Activated CD4-positive, alpha-beta memory T cell treated with anti-CD3 and anti-CD28 coated beads for 36 hours (primary cell): Measurements from ENCODE around the gene AKAP8L. TPM values are rescaled to one million over a fixed set of nuclear protein-coding genes. Genes with fewer than 3 reads are reported as not detected.
"Not testable (repeated sequence)": the region's sequence is repeated elsewhere in the genome, so short reads cannot be mapped to it uniquely, and the experiment has no call there.

Experiments used
- CTCF ChIA-PET: fragments of 350-600 bp; sonication (Branson Sonifier 250); formaldehyde crosslinking; loops from one replicate; lab custom pipeline; 2021; ENCODE audit warnings: antibody characterized with exemption, inconsistent platforms; lab: Charles Lee
- POLR2A ChIA-PET: fragments of 350-600 bp; sonication (Branson Sonifier 250); formaldehyde crosslinking; loops from one replicate; lab custom pipeline; 2021; ENCODE audit warnings: antibody characterized with exemption; lab: Charles Lee
- DNase-seq: peaks from one replicate; pipeline ENCODE4 v3.0.0-alpha.2; 2020
- H3K27ac Mint-ChIP-seq: one replicate; pipeline ENCODE4 v1.8.0; 2021; ENCODE audit warnings: mixed read lengths
- H3K27me3 Mint-ChIP-seq: one replicate; pipeline ENCODE4 v1.8.0; 2021; ENCODE audit warnings: mixed read lengths
- H3K36me3 Mint-ChIP-seq: one replicate; pipeline ENCODE4 v1.8.0; 2021; ENCODE audit warnings: mixed read lengths
- H3K4me1 Mint-ChIP-seq: one replicate; pipeline ENCODE4 v1.8.0; 2021; ENCODE audit warnings: low read depth, mixed read lengths
- H3K4me3 Mint-ChIP-seq: one replicate; pipeline ENCODE4 v1.8.0; 2021; ENCODE audit warnings: mild to moderate bottlenecking, mixed read lengths
- H3K9me3 Mint-ChIP-seq: one replicate; pipeline ENCODE4 v1.8.0; 2021; ENCODE audit warnings: mixed read lengths
- intact Hi-C: fragments of 100-400 bp; cut with micrococcal nuclease; formaldehyde crosslinking; loops from one replicate; pipeline ENCODE4 v1.15.1; 2023
- total RNA-seq, 2 experiments: library from RNA; stranded (reverse); gene quantifications; one replicate each; pipeline ENCODE4 v1.2.3, GENCODE V29; 2021

The AKAP8L gene
- total RNA-seq, 2 experiments from 2014 or later: 94.2 to 100 TPM

DNA sequence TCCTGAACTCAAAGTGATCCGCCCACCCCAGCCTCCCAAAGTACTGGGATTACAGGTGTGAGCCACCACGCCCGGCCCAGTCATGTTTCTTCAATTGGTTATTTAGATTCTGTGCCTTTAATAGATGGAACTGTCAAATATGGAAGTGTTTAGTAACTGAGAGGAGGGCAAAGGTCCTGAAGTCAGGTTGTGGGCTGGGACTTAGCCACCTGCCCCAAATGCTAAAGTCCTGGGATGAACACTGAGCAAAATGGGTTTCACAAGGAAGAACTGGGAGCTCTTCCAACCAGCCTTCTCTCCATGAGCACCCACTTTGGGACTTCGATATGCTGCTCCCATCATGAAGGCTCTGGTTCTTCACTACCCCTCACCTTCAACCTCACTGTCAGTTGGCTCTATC, 60.9 kb downstream of the AKAP8L start:
- intact Hi-C loops: no loop called here
- H3K4me3 Mint-ChIP-seq: no peak overlapping the region
- DNase-seq: no peak
- peaks cover 5% of the 10 kb centered on the region for H3K4me1 Mint-ChIP-seq
- ChIA-PET CTCF (no interaction called here), POLR2A (interaction anchor here (0.6 kb wide), 3 partner anchors 11 to 862 kb away, joined by 3 to 5 read pairs (median 3); no protein-coding TSS in a partner anchor)
- no peaks in the 10 kb centered on the region for H3K9me3 Mint-ChIP-seq
- no peaks in the 10 kb centered on the region for H3K27me3 Mint-ChIP-seq
- H3K36me3 Mint-ChIP-seq: peaks cover 51% of the 10 kb centered on the region
- no peak overlapping the region for H3K27ac Mint-ChIP-seq

GRCh38 chr19:15354566-15355296, 64.1 kb downstream of the AKAP8L start:
- H3K4me3 Mint-ChIP-seq: no peak overlapping the region
- intact Hi-C loops: no loop called here
- H3K36me3 Mint-ChIP-seq: peaks cover 35% of the 10 kb centered on the region
- CTCF ChIA-PET: no interaction called here
- H3K4me1 Mint-ChIP-seq: no peaks in the 10 kb centered on the region
- POLR2A ChIA-PET: no interaction called here
- H3K9me3 Mint-ChIP-seq: no peaks in the 10 kb centered on the region
- DNase-seq: no peak
- H3K27ac Mint-ChIP-seq: no peak overlapping the region
- no peaks in the 10 kb centered on the region for H3K27me3 Mint-ChIP-seq

DNA sequence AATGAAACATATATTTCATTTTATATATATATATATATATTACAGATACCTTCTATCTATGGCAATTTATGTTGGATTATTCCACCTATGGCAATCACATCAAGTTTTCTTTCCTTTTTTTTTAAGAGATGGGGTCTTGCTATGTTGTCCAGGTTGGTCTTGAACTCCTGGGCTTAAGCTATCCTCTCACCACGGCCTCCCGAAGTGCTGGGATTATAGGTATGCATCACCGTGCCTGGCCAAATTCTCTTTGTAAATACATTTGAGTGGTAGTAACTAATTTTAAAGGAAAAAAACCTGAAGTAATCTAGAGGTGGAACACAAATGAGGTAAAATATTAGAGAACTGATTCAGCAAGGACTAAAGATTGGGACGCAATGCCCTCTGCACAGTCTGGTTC, 64.9 kb downstream of the AKAP8L start:
- Mint-ChIP-seq H3K36me3 (peaks cover 31% of the 10 kb centered on the region), H3K4me3 (no peak overlapping the region), H3K4me1 (no peaks in the 10 kb centered on the region), H3K27me3 (no peaks in the 10 kb centered on the region), H3K27ac (no peak overlapping the region), H3K9me3 (no peaks in the 10 kb centered on the region)
- intact Hi-C loops: no loop called here
- ChIA-PET POLR2A (no interaction called here), CTCF (no interaction called here)
- no peak for DNase-seq

GRCh38 chr19:15352535-15352934, 66.3 kb downstream of the AKAP8L start:
- H3K9me3 Mint-ChIP-seq, H3K27me3 Mint-ChIP-seq, H3K27ac Mint-ChIP-seq, H3K4me3 Mint-ChIP-seq, H3K4me1 Mint-ChIP-seq, DNase-seq, POLR2A ChIA-PET, intact Hi-C loops: not testable (repeated sequence)
- peaks cover 19% of the 10 kb centered on the region for H3K36me3 Mint-ChIP-seq
- CTCF ChIA-PET: interaction anchor here (0.8 kb wide), 1 partner anchor 195 kb away, joined by 5 read pairs; no protein-coding TSS in a partner anchor

DNA sequence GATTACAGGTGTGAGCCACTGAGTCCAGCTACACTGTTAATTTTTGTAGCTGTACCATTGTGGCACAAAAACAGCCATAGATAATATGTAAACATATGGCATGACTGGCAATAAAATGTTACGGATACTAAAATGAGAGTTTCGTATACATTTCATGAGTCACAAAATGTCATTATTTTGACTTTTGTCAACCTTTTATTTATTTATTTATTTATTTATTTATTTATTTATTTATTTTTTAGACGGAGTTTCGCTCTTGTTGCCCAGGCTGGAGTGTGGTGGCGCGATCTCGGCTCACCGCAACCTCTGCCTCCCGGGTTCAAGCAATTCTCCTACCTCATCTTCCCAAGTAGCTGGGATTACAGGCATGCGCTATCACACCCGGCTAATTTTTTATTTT, 77.5 kb downstream of the AKAP8L start:
- CTCF ChIA-PET, DNase-seq, intact Hi-C loops, H3K4me1 Mint-ChIP-seq, H3K27me3 Mint-ChIP-seq, POLR2A ChIA-PET, H3K9me3 Mint-ChIP-seq, H3K4me3 Mint-ChIP-seq, H3K36me3 Mint-ChIP-seq, H3K27ac Mint-ChIP-seq: not testable (repeated sequence)

DNA sequence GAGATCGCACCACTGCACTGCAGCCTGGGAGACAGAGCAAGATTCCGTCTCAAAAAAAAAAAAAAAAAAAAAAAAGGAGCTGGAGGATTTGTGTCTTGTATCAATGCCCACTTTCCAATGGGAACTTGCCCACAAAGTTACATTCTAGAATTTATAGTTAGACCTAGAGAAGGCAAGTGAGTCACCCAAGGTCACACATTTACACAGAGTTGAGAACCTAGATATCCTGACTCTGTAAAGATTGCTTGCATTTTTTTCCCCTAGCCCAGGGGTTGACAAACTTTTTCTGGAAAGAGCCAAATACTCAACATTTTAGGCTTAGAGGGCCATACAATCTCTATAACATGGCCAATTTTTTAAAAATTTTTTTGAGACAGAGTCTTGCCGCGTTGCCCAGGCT, 78.7 kb downstream of the AKAP8L start:
- POLR2A ChIA-PET: no interaction called here
- no peaks in the 10 kb centered on the region for H3K4me1 Mint-ChIP-seq
- H3K9me3 Mint-ChIP-seq: no peaks in the 10 kb centered on the region
- H3K27ac Mint-ChIP-seq: no peak overlapping the region
- intact Hi-C loops: no loop called here
- CTCF ChIA-PET: interaction anchor here (1.0 kb wide), 1 partner anchor 57 kb away, joined by 3 read pairs; no protein-coding TSS in a partner anchor
- H3K4me3 Mint-ChIP-seq: no peak overlapping the region
- DNase-seq: no peak
- H3K27me3 Mint-ChIP-seq: no peaks in the 10 kb centered on the region
- H3K36me3 Mint-ChIP-seq: peaks cover 7% of the 10 kb centered on the region

DNA sequence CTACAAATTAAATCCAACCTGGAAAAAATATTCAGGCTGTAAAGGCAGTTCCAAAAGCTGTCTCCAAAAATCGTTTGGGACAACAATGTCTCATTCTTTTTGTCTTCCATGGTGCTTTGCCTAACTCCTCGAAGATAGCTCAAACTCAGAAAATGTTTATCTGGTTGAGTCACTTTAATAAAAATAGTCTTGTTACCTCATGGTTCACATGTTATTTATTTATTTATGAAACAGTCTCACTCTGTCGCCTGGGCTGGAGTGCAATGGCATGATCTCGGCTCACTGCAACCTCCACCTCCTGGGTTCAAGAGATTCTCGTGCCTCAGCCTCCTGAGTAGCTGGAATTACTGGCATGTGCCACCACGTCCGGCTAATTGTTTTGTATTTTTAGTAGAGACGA, 81.6 kb downstream of the AKAP8L start:
- H3K27ac Mint-ChIP-seq: no peak overlapping the region
- CTCF ChIA-PET: interaction anchor here (0.7 kb wide), 1 partner anchor 51 kb away, joined by 3 read pairs; no protein-coding TSS in a partner anchor
- peaks cover 8% of the 10 kb centered on the region for H3K4me1 Mint-ChIP-seq
- no peaks in the 10 kb centered on the region for H3K9me3 Mint-ChIP-seq
- intact Hi-C loops: no loop called here
- no peaks in the 10 kb centered on the region for H3K27me3 Mint-ChIP-seq
- POLR2A ChIA-PET: interaction anchor here (0.7 to 1.2 kb wide), 2 partner anchors 34 to 53 kb away, joined by 3 to 4 read pairs; no protein-coding TSS in a partner anchor
- H3K4me3 Mint-ChIP-seq: no peak overlapping the region
- H3K36me3 Mint-ChIP-seq: peaks cover 1% of the 10 kb centered on the region
- no peak for DNase-seq

DNA sequence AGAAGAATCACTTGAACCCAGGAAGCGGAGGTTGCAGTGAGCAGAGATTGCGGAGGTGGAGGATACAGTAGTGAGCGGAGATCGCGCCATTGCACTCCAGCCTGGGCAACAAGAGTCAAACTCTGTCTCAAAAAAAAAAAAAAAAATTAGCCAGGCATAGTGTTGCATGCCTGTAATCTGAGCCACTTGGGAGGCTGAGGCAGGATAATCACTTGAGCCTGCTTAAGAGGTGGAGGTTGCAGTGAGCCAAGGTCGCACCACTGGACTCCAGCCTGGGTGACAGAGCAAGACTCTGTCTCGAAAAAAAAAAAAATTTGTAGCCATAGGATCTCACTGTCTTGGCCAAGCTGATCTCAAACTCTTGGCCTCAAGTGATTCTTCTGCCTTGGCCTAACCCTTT, 82.8 kb downstream of the AKAP8L start:
- H3K4me3 Mint-ChIP-seq, H3K4me1 Mint-ChIP-seq, H3K9me3 Mint-ChIP-seq, H3K27ac Mint-ChIP-seq, H3K27me3 Mint-ChIP-seq, H3K36me3 Mint-ChIP-seq, DNase-seq, POLR2A ChIA-PET, CTCF ChIA-PET: not testable (repeated sequence)
- intact Hi-C loops: loop anchor here (2.0 kb wide), 1 partner anchor 43 kb away; the partner anchor contains the start of gene AKAP8

- DNase-seq: peak; percentile 83
- intact Hi-C loops: no loop called here
- ChIA-PET POLR2A (interaction anchor here (1.1 to 4.9 kb wide), 8 partner anchors 15 to 131 kb away, joined by 3 to 23 read pairs (median 16); partner anchors contain the start of genes AKAP8 and AKAP8L), CTCF (interaction anchor here (0.6 to 1.3 kb wide), 4 partner anchors 39 to 223 kb away, joined by 3 read pairs; no protein-coding TSS in a partner anchor)
- Mint-ChIP-seq H3K36me3 (peaks cover 16% of the 10 kb centered on the region), H3K27ac (peak within 1 kb of the TSS; percentile 94), H3K9me3 (no peaks in the 10 kb centered on the region), H3K4me3 (peak within 1 kb of the TSS; percentile 97), H3K4me1 (peaks cover 44% of the 10 kb centered on the region), H3K27me3 (no peaks in the 10 kb centered on the region)
Measured at GRCh38 chr19:15332311-15332996, 86.3 kb downstream of the AKAP8L start, which contains the start of gene BRD4. Gene BRD4, minus strand, starts transcription at chr19:15332539. Its CDS starts 59,440 bp downstream, at chr19:15273099.

- H3K27me3 Mint-ChIP-seq: no peaks in the 10 kb centered on the region
- peaks cover 52% of the 10 kb centered on the region for H3K4me1 Mint-ChIP-seq
- no peaks in the 10 kb centered on the region for H3K9me3 Mint-ChIP-seq
- DNase-seq: peak; percentile 67
- peaks cover 16% of the 10 kb centered on the region for H3K36me3 Mint-ChIP-seq
- intact Hi-C loops: loop anchor here (2.0 kb wide), 1 partner anchor 49 kb away; no protein-coding TSS in a partner anchor
- CTCF ChIA-PET: interaction anchor here (0.6 to 1.3 kb wide), 3 partner anchors 39 to 214 kb away, joined by 3 read pairs; no protein-coding TSS in a partner anchor
- POLR2A ChIA-PET: interaction anchor here (1.1 to 4.9 kb wide), 8 partner anchors 14 to 132 kb away, joined by 3 to 23 read pairs (median 14); partner anchors contain the start of genes AKAP8 and AKAP8L
- H3K4me3 Mint-ChIP-seq: peak overlapping the region; percentile 97
- peak overlapping the region; percentile 94 for H3K27ac Mint-ChIP-seq
Measured at GRCh38 chr19:15331419-15332310, 87.1 kb downstream of the AKAP8L start.

- ChIA-PET CTCF (interaction anchor here (1.0 kb wide), 1 partner anchor 48 kb away, joined by 3 read pairs; no protein-coding TSS in a partner anchor), POLR2A (interaction anchor here (1.4 to 4.9 kb wide), 2 partner anchors 14 to 48 kb away, joined by 5 to 20 read pairs; partner anchors contain the start of gene AKAP8)
- H3K36me3 Mint-ChIP-seq: peaks cover 16% of the 10 kb centered on the region
- DNase-seq: no peak
- peaks cover 58% of the 10 kb centered on the region for H3K4me1 Mint-ChIP-seq
- peak overlapping the region; percentile 97 for H3K4me3 Mint-ChIP-seq
- no peaks in the 10 kb centered on the region for H3K27me3 Mint-ChIP-seq
- peak overlapping the region; percentile 94 for H3K27ac Mint-ChIP-seq
- intact Hi-C loops: loop anchor here (2.0 kb wide), 1 partner anchor 48 kb away; no protein-coding TSS in a partner anchor
- no peaks in the 10 kb centered on the region for H3K9me3 Mint-ChIP-seq
Measured at GRCh38 chr19:15330801-15331418, 87.9 kb downstream of the AKAP8L start.
